Peyer's patch (tissue), 4 donors: Measurements from ENCODE around the gene EMB. TPM values are rescaled to one million over a fixed set of nuclear protein-coding genes. Genes with fewer than 3 reads are reported as not detected.
"Not testable (repeated sequence)": the region's sequence is repeated elsewhere in the genome, so short reads cannot be mapped to it uniquely, and the experiment has no call there.

Source experiments
- DNase-seq, 3 donors: peaks; one replicate each; pipeline ENCODE4 v3.0.0-alpha.2; 2017 to 2019
- H3K27ac ChIP-seq, 4 donors: fragments of 200-600 bp; sonication (generic); one replicate each; pipeline ENCODE4 v1.5.1; 2016 to 2019
- H3K27me3 ChIP-seq, 2 donors: fragments of 200-600 bp; sonication (generic); one replicate each; pipeline ENCODE4 v1.5.1; 2019
- H3K36me3 ChIP-seq, 3 donors: fragments of 200-600 bp; sonication (generic); one replicate each; pipeline ENCODE4 v1.5.1; 2016 to 2019
- H3K4me1 ChIP-seq, 4 donors: fragments of 200-600 bp; sonication (generic); one replicate each; pipeline ENCODE4 v1.5.1; 2016 to 2019
- H3K4me3 ChIP-seq, 4 donors: fragments of 200-600 bp; sonication (generic); 1 replicate in 3 of 4; 2 replicates in 1 of 4; pipeline ENCODE4 v1.5.1; 2016 to 2019; ENCODE audit warnings: mild to moderate bottlenecking in 1 of 4
- H3K9me3 ChIP-seq, 4 donors: fragments of 200-600 bp; sonication (generic); one replicate each; pipeline ENCODE4 v1.5.1; 2016 to 2019; ENCODE audit warnings: mild to moderate bottlenecking in 1 of 4
- POLR2A ChIP-seq, 2 donors: fragments of 450-650 bp; IDR thresholded peaks; one replicate each; pipeline ENCODE4 v1.5.1; 2017; ENCODE audit warnings: antibody characterized with exemption in 2 of 2, mild to moderate bottlenecking in 2 of 2, moderate library complexity in 2 of 2
- total RNA-seq, 4 donors: library from RNA; depleted of rRNA; stranded (reverse); fragments of >200 nt; gene quantifications; one replicate each; pipeline ENCODE4 v1.1.0, GENCODE V29; 2016
- TF ChIP-seq, protein P1 (sequence below), 6 experiments: fragments of 450-650 bp in 4 of 6; fragments of 200-600 bp in 2 of 6; sonication (generic) in 1 of 6; IDR thresholded peaks; one replicate each; pipeline ENCODE4 v1.5.1; 2017 to 2019; ENCODE audit warnings: antibody characterized with exemption in 6 of 6, mild to moderate bottlenecking in 3 of 6, moderate library complexity in 1 of 6

Gene EMB, protein sequence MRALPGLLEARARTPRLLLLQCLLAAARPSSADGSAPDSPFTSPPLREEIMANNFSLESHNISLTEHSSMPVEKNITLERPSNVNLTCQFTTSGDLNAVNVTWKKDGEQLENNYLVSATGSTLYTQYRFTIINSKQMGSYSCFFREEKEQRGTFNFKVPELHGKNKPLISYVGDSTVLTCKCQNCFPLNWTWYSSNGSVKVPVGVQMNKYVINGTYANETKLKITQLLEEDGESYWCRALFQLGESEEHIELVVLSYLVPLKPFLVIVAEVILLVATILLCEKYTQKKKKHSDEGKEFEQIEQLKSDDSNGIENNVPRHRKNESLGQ
- total RNA-seq, result 10 to 100 TPM; 34.7 to 87.0 (median 43.2) TPM

DNA sequence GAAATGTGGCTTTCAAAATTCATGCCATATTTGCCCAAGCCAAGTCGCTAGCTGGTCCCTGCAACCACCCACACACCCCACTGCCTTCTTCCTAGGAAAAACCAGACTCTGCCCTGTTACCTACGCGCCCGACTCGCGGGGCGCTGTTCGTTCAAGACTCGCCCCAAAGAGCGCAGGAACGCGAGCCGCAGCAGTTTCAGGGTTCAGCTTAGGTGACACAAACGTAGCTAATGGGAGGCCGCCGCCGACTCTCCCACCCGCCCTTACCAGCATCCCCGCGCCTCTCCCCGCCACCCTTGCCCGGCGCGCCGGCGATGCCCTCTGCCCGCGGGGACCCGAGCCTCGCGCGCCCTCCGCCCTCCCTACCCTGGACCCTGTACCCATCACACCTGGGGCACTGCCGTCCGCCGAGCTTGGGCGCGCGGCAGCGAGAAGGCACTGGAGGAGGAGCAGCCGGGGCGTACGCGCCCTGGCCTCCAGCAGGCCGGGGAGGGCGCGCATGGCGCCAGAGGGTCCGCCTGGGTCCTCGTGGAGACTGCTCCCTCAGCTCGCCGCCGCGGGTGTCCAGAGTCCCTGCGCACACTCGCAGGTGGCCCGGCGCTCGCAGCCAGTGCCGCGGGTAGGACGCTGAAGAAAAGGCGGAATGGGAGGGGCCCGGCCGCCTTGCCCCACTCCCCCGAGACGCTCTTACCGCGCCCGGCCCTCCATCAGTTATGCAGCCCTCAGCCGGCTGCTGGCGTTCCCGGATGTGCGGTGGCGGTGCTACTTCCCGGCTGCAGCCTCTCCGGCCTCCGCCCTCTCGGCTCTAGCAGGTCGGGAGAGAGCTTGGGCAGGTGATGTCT, at the start of gene EMB:
Gene EMB, minus strand, starts transcription at position 638 of the 842 bp plus-strand sequence. Its CDS starts 137 bp downstream, at position 501.
- Histone ChIP-seq H3K27ac (peak within 1 kb of the TSS; percentile 85 to 94 (median 92)), H3K4me1 (peaks cover 0 to 5% (median 0%) of the 10 kb centered on the region in 4 donors), H3K9me3 (no peaks in the 10 kb centered on the region), H3K4me3 (peak within 1 kb of the TSS; percentile 58 to 70 (median 64)), H3K27me3 (no peaks in the 10 kb centered on the region), H3K36me3 (no peaks in the 10 kb centered on the region)
- TF ChIP-seq POLR2A (IDR thresholded peaks at IDR 0.05), result peak; percentile 44 to 62
- TF ChIP-seq, protein P1, sequence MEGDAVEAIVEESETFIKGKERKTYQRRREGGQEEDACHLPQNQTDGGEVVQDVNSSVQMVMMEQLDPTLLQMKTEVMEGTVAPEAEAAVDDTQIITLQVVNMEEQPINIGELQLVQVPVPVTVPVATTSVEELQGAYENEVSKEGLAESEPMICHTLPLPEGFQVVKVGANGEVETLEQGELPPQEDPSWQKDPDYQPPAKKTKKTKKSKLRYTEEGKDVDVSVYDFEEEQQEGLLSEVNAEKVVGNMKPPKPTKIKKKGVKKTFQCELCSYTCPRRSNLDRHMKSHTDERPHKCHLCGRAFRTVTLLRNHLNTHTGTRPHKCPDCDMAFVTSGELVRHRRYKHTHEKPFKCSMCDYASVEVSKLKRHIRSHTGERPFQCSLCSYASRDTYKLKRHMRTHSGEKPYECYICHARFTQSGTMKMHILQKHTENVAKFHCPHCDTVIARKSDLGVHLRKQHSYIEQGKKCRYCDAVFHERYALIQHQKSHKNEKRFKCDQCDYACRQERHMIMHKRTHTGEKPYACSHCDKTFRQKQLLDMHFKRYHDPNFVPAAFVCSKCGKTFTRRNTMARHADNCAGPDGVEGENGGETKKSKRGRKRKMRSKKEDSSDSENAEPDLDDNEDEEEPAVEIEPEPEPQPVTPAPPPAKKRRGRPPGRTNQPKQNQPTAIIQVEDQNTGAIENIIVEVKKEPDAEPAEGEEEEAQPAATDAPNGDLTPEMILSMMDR (IDR thresholded peaks at IDR 0.05), result peak in 4 of 6 experiments; percentile 47 to 53 (median 48)
- DNase-seq, result peak; percentile 86 to 95 (median 89)

DNA sequence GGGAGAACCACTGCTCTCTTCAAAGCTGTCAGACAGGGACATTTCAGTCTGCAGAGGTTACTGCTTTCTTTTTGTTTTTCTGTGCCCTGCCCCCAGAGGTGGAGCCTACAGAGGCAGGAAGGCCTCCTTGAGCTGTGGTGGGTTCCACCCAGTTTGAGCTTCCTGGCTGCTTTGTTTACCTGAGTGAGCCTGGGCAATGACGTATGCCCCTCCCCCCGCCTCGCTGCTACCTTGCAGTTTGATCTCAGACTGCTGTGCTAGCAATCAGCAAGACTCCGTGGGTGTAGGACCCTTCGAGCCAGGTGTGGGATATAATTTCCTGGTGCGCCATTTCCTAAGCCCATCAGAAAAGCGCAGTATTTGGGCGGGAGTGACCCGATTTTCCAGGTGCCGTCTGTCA, 48.4 kb upstream of the EMB start:
- not testable (repeated sequence) for H3K27me3 ChIP-seq, H3K27ac ChIP-seq, H3K4me3 ChIP-seq, H3K4me1 ChIP-seq, H3K9me3 ChIP-seq, H3K36me3 ChIP-seq
- peak in 2 of 3 donors; percentile 35 to 81 for DNase-seq

DNA sequence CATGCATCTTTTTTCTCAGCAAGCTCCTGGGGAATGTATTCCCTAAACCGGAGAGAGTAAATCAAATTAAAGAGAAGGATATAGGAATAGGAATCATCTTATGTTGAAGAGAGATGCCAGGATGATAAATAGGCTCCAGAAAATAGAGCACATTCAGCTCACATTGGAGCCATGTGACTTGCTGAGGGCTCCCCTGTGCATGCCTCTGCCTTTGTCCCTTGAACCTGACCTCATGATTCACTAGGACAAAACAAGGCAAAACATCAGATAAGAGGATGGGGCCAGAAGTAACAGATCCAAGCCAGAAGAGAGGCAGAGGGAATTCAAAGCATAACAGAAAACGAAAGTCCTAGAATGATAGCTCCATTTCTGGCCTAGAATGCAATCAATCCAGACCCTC, 37.7 kb upstream of the EMB start:
- H3K9me3 ChIP-seq, DNase-seq: not testable (repeated sequence)

DNA sequence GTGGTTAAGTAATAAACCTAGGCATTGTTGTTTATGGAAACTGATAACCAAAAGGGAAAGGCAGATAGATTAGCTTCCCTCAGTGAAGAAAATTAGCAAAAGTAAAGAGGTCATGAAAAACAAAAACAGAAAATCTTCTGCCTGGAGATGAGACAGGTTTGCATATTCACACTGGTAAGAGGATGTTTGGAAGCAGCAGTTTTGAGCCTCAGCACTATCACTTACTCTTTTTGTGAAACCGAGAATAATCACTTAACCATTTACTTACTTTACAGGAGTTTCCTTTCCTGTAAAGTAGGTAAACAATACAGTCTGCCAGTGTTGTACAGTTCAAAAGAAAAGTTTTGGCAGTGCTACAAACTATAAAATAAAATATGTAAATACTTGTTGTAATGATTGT, 35.5 kb upstream of the EMB start:
- no peak for TF ChIP-seq POLR2A (IDR thresholded peaks at IDR 0.05)
- TF ChIP-seq, protein P1 (IDR thresholded peaks at IDR 0.05), result no peak
- DNase-seq, result no peak

More for the DNA sequence above, 37.7 kb upstream of the EMB start:
- not testable (repeated sequence) for H3K36me3 ChIP-seq, H3K4me3 ChIP-seq, H3K27me3 ChIP-seq, H3K27ac ChIP-seq, H3K4me1 ChIP-seq

DNA sequence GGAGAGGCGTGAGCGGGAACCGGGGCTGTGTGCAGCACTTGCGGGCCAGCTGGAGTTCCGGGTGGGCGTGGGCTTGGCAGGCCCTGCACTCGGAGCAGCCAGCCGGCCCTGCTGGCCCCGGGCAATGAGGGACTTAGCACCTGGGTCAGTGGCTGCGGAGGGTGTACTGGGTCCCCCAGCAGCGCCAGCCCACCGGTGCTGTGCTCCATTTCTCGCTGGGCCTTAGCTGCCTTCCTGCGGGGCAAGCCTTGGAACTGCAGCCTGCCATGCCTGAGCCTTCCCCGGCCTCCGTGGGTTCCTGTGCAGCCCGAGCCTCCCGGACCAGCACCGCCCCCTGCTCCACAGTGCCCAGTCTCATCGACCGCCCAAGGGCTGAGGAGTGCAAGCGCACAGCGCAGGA, 23.9 kb upstream of the EMB start:
- not testable (repeated sequence) for H3K9me3 ChIP-seq, DNase-seq, H3K4me3 ChIP-seq, H3K27me3 ChIP-seq, H3K27ac ChIP-seq, H3K36me3 ChIP-seq, H3K4me1 ChIP-seq

More for the DNA sequence above, 35.5 kb upstream of the EMB start:
- H3K27me3 ChIP-seq, result no peaks in the 10 kb centered on the region
- H3K4me1 ChIP-seq, result no peaks in the 10 kb centered on the region
- no peak overlapping the region for H3K4me3 ChIP-seq
- H3K36me3 ChIP-seq, result no peaks in the 10 kb centered on the region
- H3K27ac ChIP-seq, result no peak overlapping the region
- H3K9me3 ChIP-seq, result no peaks in the 10 kb centered on the region

DNA sequence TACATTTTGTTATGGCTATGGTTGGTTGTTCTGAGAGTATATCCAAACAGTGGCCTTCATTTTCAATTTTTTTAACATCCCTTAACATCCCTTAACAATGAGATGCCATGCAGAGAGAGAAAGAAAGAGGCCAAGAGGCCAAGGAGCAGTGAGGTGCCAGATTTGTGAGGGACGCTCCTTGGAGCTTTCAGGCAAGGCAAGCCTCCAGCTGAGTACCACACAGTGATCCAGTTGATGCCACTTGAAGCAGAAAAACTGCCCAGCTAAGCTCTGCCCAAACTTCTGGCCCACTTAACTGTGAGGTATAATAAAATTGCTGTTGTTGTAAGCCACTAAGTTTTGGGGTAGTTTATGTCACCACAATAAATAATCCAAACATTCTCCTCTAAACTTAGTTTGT, 22.6 kb upstream of the EMB start:
- no peaks in the 10 kb centered on the region for H3K36me3 ChIP-seq
- no peaks in the 10 kb centered on the region for H3K9me3 ChIP-seq
- TF ChIP-seq POLR2A (IDR thresholded peaks at IDR 0.05), result no peak
- TF ChIP-seq, protein P1 (IDR thresholded peaks at IDR 0.05), result no peak
- no peak overlapping the region for H3K4me3 ChIP-seq
- no peak overlapping the region for H3K27ac ChIP-seq
- DNase-seq, result no peak
- no peaks in the 10 kb centered on the region for H3K27me3 ChIP-seq
- H3K4me1 ChIP-seq, result no peaks in the 10 kb centered on the region

DNA sequence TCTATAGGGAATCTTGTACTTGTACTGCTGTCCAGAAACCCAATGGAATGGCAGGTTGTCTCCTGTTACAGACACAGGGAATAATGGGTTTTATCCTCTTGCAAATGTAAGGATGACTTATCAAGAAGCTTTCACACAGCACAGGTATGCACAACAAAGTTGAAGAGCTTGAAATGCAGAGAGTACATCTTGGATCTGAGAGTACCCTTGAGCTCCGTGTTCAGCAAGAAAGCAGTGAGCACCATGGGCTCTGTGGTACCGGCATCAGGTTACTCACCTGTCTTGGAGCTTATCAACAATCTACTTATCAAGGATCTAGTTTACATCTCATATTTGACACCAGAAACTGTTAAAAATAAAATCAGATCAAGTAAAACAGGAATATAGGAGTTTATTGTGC, 22.0 kb upstream of the EMB start:
- no peak for TF ChIP-seq POLR2A (IDR thresholded peaks at IDR 0.05)
- TF ChIP-seq, protein P1 (IDR thresholded peaks at IDR 0.05), result no peak
- DNase-seq, result no peak

DNA sequence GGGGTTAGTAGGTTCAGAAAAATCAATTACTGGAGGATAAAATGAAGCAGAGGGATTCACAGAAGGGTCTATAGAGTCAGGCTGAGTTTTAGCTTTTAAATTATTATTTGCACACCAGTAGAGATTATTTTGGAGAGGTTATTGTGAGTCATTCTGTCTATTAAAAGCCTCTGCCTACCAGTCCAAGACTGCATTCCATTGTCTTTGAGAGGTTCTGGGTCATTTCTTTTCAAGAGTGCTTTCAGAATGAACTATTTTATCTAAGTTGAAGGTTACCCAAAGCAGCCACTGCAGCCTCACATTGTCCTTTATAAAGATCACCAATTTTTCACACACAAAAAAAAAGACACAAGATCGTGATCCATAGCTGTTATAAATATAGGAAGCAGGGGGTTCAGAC, 21.5 kb upstream of the EMB start:
- H3K4me1 ChIP-seq, H3K27ac ChIP-seq, DNase-seq, H3K36me3 ChIP-seq, H3K27me3 ChIP-seq, H3K9me3 ChIP-seq, H3K4me3 ChIP-seq: not testable (repeated sequence)

More for the DNA sequence above, 22.0 kb upstream of the EMB start:
- Histone ChIP-seq H3K9me3 (no peaks in the 10 kb centered on the region), H3K27ac (no peak overlapping the region), H3K4me3 (no peak overlapping the region), H3K36me3 (no peaks in the 10 kb centered on the region), H3K27me3 (no peaks in the 10 kb centered on the region), H3K4me1 (no peaks in the 10 kb centered on the region)

DNA sequence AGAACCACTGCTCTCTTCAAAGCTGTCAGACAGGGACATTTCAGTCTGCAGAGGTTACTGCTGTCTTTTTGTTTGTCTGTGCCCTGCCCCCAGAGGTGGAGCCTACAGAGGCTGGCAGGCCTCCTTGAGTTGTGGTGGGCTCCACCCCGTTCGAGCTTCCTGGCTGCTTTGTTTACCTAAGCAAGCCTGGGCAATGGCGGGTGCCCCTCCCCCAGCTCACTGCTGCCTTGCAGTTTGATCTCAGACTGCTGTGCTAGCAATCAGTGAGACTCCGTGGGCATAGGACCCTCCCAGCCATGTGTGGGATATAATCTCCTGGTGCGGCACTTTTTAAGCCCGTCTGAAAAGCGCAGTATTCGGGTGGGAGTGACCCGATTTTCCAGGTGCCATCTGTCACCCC, 17.3 kb upstream of the EMB start:
- not testable (repeated sequence) for H3K4me3 ChIP-seq, H3K9me3 ChIP-seq, H3K36me3 ChIP-seq, H3K27ac ChIP-seq, H3K4me1 ChIP-seq, H3K27me3 ChIP-seq
- DNase-seq, result peak; percentile 49 to 78 (median 59)

DNA sequence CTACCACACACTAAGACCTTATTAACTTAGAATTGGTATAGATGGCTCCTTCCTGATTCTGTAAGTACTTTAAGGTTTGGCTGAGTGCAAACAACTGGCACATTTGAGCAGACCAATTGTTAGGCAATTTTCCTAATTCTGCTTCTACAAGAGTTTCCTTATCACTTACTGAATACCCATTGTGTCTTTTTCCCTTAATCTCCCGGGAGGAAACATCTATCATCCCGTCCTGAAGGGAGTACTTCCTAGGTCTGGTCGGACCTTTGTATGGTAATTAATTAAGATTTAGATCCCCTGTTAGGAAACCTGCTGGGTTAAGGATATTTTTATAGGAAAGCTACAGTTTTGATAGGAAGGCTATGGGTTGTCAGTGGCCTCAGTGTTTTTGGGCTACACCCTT, 8.2 kb upstream of the EMB start:
- H3K9me3 ChIP-seq, H3K27ac ChIP-seq, H3K4me3 ChIP-seq, H3K27me3 ChIP-seq, H3K36me3 ChIP-seq, DNase-seq, H3K4me1 ChIP-seq: not testable (repeated sequence)
